Brain microvascular endothelial cell (primary cell): ENCODE data around the gene SSBP3.
"Not testable (repeated sequence)": the region's sequence is repeated elsewhere in the genome, so short reads cannot be mapped to it uniquely, and the experiment has no call there.

Experiments
- DNase-seq: peaks from one replicate; pipeline ENCODE4 v3.0.0-alpha.2; 2020
- H3K27ac ChIP-seq: fragments of 250-450 bp; sonication (Bioruptor Pico); 2 replicates; pipeline ENCODE4 v1.5.1; 2020; ENCODE audit warnings: mild to moderate bottlenecking, moderate library complexity
- H3K27me3 ChIP-seq: fragments of 250-450 bp; sonication (Bioruptor Pico); replicated peaks from 2 replicates; pipeline ENCODE4 v1.5.1; 2020; ENCODE audit warnings: mild to moderate bottlenecking
- H3K36me3 ChIP-seq: fragments of 250-450 bp; sonication (Bioruptor Pico); replicated peaks from 2 replicates; pipeline ENCODE4 v1.5.1; 2020; ENCODE audit warnings: mild to moderate bottlenecking
- H3K4me3 ChIP-seq: 2 replicates; pipeline ENCODE4 v1.5.1; 2011; ENCODE audit warnings: low read depth, mild to moderate bottlenecking, control low read depth, low read length, moderate library complexity
- in situ Hi-C: cut with HindIII; loops from 2 replicates; pipeline ENCODE4 v1.10.0; 2017; ENCODE audit warnings: low sequenced_read_pairs, low pct_ligation_motif_present
- TF ChIP-seq, protein P1 (sequence below): IDR thresholded peaks from 2 replicates; pipeline ENCODE4 v1.5.1; 2011; ENCODE audit warnings: low read depth, mild to moderate bottlenecking, moderate library complexity, low read length, control low read depth, inconsistent platforms; ENCODE audit errors: missing control alignments

SSBP3 gene

DNA sequence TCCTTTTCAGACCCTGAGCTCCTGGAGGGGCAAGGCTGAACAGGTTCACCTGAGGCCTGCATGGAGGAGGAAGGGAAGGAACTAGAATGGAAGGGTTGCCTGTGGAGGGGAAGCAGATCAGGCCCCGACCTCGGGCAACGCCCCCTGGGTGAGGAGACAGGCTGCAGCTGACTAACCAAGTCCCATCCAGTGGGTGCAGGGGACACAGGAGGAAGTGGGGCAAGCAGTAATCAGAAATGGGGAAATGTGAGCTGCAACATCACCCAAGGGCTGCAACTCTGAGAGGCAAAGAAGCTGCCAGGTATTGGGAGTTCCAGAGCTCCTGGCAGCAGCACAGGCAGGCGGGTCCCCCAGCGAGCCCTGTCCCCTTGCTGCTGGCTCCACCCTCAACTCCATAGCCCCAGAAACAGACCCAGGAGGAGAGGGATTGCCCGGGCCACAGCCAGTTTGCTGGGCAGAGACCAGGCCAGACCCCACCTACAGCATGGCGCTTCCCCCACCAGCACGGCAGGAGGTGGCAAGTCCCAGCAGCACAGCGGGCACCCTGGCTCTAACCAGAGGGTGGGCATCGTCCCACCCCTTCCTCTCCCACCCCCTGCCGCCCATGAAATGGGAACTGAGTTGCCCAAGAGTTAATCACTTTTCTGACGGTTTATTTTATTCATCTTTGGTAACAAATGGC, 167.7 kb downstream of the SSBP3 start:
- Histone ChIP-seq H3K27ac (no peak overlapping the region), H3K27me3 (no peaks in the 10 kb centered on the region), H3K36me3 (peaks cover 12% of the 10 kb centered on the region), H3K4me3 (no peak overlapping the region)
- DNase-seq, result no peak
- in situ Hi-C loops, result no loop called here
- TF ChIP-seq, protein P1, sequence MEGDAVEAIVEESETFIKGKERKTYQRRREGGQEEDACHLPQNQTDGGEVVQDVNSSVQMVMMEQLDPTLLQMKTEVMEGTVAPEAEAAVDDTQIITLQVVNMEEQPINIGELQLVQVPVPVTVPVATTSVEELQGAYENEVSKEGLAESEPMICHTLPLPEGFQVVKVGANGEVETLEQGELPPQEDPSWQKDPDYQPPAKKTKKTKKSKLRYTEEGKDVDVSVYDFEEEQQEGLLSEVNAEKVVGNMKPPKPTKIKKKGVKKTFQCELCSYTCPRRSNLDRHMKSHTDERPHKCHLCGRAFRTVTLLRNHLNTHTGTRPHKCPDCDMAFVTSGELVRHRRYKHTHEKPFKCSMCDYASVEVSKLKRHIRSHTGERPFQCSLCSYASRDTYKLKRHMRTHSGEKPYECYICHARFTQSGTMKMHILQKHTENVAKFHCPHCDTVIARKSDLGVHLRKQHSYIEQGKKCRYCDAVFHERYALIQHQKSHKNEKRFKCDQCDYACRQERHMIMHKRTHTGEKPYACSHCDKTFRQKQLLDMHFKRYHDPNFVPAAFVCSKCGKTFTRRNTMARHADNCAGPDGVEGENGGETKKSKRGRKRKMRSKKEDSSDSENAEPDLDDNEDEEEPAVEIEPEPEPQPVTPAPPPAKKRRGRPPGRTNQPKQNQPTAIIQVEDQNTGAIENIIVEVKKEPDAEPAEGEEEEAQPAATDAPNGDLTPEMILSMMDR, result no peak

DNA sequence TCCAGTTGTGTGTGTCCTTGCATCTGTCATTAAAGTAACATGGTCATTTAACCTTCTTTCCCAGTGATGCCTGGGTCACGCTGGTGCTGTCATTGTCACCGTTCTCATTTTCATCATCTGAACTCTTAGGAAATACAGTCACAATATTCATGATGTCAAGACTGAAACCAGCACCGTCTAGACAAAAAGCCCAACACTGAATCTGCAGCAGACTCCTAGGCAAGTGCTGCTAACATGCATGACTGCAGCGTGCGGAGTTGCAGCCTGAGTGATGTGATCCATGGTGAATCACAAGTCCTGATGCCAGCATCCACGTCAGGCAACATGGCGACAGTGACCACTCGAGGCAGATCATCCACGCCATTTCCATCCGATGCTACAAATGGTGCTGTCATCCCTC, 168.6 kb downstream of the SSBP3 start:
- TF ChIP-seq, protein P1, result no peak
- no peak overlapping the region for H3K4me3 ChIP-seq
- H3K36me3 ChIP-seq, result peaks cover 12% of the 10 kb centered on the region
- H3K27ac ChIP-seq, result no peak overlapping the region
- in situ Hi-C loops, result no loop called here
- no peak for DNase-seq
- no peaks in the 10 kb centered on the region for H3K27me3 ChIP-seq

DNA sequence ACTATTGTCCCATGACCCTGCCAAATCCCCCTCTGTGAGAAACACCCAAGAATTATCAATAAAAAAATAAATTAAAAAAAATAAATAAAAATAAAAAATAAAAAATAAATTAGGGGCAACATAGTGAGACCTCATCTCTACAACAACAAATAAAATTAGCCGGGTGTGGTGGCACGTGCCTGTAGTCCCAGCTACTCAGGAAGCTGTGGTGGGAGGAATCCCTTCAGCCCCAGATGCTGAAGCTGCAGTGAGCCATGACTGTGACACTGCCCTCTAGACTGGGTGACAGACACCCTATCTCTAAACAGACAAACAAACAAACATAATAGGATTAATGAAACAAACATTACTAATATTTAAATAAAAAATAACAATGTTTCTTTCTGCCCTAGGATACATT, 171.9 kb downstream of the SSBP3 start:
- Histone ChIP-seq H3K36me3 (peaks cover 12% of the 10 kb centered on the region), H3K27ac (no peak overlapping the region), H3K4me3 (no peak overlapping the region), H3K27me3 (no peaks in the 10 kb centered on the region)
- in situ Hi-C loops, result no loop called here
- no peak for DNase-seq
- TF ChIP-seq, protein P1, result no peak

DNA sequence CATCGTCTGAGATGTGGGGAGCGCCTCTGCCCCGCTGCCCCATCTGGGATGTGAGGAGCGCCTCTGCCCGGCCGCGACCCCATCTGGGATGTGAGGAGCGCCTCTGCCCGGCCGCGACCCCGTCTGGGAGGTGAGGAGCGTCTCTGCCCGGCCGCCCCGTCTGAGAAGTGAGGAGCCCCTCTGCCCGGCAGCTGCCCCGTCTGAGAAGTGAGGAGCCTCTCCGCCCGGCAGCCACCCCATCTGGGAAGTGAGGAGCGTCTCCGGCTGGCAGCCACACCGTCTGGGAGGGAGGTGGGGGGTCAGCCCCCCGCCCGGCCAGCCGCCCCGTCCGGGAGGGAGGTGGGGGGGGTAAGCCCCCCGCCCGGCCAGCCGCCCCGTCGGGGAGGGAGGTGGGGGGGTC, 173.0 kb downstream of the SSBP3 start:
- in situ Hi-C loops, DNase-seq, H3K27ac ChIP-seq, H3K4me3 ChIP-seq, H3K27me3 ChIP-seq: not testable (repeated sequence)
- peaks cover 10% of the 10 kb centered on the region for H3K36me3 ChIP-seq

DNA sequence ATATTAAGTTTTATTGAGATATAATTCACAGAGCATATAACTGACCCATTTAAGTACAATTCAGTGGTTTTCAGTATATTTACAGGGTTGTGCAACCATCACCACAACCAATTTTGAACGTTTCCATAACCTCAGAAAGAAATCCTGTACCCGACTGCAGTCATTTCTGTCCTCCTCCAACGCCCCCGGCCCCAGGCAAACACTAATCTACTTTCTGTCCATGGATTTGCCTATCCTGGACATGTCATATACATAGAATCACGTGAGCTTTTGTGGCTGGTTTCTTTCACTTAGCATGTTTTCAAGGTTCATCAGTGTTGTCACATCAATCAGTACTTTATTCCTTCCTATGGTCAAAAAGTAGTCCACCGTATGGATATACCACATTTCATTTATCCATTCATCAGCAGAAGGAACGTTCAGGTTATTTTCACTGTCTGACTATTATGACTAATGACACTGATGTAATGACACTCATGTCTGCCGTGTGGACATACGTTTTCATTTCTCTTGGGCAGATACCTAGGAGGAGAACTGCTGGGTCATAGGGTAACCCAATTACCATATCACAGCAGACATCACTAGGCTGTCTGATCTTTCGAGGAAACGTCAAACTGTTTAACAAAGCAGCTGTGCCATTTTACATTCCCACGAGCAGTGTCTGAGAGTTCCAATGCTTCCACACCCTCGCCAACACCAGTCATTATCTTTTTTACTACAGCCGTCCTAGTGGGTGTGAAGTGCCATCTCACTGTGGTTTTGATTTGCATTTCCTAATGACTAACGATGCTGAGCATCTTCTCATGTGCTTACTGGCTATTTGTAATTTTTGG, 175.5 kb downstream of the SSBP3 start:
- no peak overlapping the region for H3K4me3 ChIP-seq
- H3K36me3 ChIP-seq, result no peaks in the 10 kb centered on the region
- no peak for DNase-seq
- no peak overlapping the region for H3K27ac ChIP-seq
- H3K27me3 ChIP-seq, result no peaks in the 10 kb centered on the region
- TF ChIP-seq, protein P1, result no peak
- in situ Hi-C loops, result no loop called here

DNA sequence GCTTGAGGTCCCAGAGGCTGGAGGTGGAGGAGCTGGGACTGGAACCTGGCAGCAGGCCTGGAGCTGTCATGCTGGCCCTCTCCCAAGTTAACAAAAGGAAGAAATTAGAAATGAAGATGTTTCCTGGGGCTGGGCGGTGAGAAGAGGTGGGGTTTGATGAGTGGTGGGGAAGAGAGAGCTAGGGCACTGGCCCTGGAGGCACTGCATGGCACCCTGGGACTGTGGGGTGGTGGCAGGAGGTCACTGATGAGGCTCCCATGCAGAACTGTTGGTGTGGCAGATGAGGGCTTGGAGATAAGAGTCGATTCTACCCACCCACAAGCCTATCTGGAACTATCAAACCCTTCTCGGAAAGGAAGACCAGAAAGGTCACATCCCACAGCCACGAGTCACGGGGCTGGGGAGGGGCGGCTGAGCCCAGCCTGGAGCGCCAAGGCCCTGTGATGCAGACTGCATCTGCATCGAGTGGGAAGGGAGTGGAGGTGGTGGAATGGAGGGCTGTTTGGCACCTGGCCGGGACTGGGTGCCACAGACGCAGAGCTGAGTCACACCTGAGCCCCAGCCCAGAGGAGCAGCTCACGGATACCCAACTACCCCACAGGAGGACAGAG, 176.8 kb downstream of the SSBP3 start:
- no peaks in the 10 kb centered on the region for H3K27me3 ChIP-seq
- H3K36me3 ChIP-seq, result no peaks in the 10 kb centered on the region
- in situ Hi-C loops, result no loop called here
- H3K4me3 ChIP-seq, result no peak overlapping the region
- TF ChIP-seq, protein P1, result no peak
- no peak overlapping the region for H3K27ac ChIP-seq
- no peak for DNase-seq
